G401 (cell line): ENCODE data around the gene LRRTM3. TPM values are rescaled to one million over a fixed set of nuclear protein-coding genes. Genes with fewer than 3 reads are reported as not detected.

ENCODE experiments used
- DNase-seq: peaks from one replicate; pipeline ENCODE4 v3.0.0-alpha.2; 2015; ENCODE audit warnings: low spot score
- in situ Hi-C: cut with HindIII; loops from 2 replicates; pipeline ENCODE4 v1.10.0; 2016; ENCODE audit warnings: low sequenced_read_pairs, mixed read lengths
- total RNA-seq: library from RNA; depleted of rRNA; stranded (reverse); fragments of >200 nt; shearing (Covaris generic); gene quantifications from 2 replicates; pipeline ENCODE4 v1.2.3, GENCODE V29; 2014

The LRRTM3 gene
- total RNA-seq, 1 experiment from 2014 or later: not detected

DNA sequence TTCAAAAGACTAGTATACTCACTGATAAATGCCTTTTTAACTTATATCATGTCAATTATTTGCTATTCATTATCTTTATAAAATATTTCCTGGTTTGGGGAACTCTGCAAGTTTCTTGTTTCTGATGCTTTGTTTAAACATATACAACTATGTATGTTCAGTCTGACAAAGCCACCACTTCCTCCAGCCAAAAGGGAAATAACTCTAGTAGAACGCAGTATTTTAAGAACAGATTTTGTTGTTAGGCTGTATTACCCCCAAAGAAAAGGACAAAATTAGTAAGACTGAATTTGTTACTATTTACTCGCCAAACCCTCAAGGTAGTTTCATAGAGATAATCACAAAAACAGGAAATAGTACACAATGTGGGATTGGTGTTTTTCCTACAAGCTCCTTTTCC is 78.9 kb downstream of the LRRTM3 start:
- in situ Hi-C loops: no loop called here
- DNase-seq: no peak

DNA sequence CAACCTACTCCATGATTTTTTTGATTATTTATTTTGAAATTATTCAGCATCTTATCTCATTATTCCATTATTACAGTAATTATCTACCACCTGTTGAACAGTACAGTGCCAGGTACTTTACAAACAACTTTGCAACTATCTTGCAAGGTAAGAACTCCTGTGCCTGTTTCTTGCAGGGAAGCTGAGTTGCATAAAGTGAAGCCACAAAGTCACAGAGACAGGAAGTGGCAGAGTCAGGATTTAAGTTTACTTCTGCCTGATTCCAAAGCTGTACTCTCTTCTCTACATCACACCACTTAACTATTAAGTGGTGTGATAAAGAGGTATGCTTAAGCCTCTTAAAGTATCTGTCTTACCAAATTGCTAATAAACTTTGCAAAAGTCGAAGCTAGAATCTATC is 80.1 kb downstream of the LRRTM3 start:
- no peak for DNase-seq
- in situ Hi-C loops: no loop called here

DNA sequence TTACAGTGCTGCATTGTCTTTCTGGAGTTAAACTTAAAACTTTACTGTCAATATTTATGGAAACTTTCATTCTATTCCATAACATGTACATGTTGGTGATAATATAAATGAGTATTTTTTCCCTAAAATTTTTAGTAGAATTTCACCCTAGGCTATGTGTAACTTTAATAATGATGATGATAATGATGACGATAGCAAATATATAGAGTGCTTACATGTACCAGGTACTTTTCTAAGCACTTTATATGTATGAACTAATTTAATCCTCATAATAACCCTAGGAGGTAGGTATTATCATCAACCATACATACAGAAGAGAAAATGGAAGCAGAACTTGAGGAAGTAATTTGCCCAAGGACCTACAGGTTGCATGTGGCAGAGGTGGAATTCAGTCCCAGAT is 85.6 kb downstream of the LRRTM3 start:
- in situ Hi-C loops: no loop called here
- DNase-seq: no peak

DNA sequence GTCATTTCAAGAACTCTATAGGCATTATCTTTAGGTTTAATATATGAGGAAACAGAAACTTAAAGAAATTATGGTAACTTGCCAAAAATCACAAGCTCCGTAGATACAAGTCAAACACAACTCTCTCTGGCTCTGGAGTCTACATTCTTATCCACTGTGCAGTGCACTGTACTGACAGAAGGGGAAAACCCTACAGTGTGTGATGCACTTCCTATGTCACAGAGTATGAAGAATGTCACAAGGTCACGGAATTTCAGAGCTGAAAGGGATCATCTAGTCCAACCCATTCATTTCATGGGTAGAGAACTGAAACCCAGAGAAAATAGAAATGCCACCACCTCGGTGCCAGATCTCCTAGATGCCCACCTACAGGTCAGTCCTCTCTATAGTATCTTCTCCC is 86.1 kb downstream of the LRRTM3 start:
- no peak for DNase-seq
- in situ Hi-C loops: no loop called here

DNA sequence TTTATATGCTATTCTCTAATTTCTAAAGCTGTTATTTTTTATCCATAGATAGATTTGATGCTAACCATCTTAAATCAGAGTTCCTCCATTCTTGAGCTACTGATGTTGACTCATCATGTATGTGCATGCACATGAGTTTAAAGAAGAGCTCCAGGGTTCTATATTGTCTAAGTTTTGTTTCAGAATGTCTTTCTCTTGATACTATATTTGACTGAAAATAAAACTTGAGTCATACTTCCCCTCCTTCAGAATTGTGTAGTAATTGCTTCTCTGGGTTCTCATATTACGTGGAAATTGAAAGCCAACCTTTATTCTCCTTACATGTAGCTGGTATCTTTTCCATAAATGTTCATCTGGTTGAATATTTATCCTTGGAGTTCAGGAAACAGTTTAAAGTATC is 89.4 kb downstream of the LRRTM3 start:
- no peak for DNase-seq
- in situ Hi-C loops: no loop called here

DNA sequence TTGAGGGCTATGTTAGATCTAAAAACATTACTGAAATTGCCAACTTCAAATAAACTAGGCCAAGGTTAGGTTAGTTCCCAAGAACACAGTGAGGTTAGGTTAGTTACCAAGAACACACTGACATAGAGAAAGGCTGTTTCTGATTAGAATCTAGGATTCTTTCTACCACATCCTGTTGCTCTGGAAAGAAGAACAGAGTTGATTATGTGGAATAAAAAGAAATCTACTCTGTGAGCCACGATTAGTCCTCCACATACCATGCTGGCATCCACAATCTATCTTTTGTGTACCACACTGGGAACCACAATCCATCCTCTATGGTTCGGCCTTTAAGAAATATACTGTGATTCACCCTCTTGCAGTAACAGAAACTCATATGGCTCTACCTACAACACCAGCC is 91.4 kb downstream of the LRRTM3 start:
- in situ Hi-C loops: no loop called here
- DNase-seq: no peak

DNA sequence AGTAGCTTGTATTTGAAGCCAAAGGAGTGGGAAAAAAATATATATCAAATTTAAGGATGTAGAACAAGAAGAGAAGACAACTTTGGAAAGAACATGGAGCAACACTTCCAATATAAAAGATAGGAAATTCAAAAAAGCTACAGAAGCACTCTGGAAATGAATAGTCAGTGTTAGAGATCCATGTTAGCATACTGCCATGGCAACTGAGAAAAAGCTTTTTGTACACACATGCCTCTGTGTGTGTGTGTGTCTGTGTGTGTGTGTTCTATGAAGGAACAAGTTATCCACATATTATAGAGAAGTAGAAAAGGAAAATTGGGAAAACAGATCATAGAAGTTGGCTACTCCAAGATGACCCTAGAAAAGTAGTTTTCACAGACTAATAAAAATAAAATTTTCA is 96.3 kb downstream of the LRRTM3 start:
- in situ Hi-C loops: no loop called here
- no peak for DNase-seq

DNA sequence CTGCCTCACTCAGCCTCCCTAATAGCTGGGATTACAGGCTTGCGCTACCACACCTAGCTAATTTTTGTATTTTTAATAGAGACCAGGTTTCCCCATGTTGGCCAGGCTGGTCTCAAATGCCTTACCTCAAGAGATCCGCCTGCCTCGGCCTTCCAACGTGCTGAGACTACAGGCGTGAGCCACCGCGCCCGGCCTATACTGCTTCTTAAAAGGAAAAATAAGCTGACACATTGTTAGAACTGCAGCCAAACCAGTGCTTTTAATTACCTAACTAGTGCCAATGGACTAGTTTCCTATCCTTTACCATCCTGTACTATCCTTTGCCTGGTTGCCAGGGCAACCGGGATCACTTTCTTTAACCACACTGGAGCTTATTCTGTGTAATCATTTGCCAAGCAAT is 108.0 kb downstream of the LRRTM3 start:
- in situ Hi-C loops: no loop called here
- no peak for DNase-seq

DNA sequence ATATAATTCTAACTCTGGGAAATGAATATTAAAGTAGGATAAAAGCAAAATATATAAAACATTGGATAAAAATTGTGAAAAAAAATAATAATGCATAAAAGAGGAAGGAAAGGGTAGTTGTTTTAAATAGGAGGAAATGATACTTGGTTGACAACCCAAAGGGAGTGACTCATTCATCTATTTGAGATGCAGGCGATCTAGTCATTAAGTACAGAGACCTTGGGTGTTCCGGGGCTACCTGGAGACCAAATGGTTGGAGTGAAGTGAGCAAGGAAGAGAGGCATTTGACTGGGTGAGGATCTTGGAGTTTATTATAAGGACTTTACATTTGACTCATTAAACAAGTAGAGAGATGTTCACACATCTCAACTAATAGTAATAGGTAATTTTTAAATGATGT is 111.0 kb downstream of the LRRTM3 start:
- in situ Hi-C loops: no loop called here
- no peak for DNase-seq

DNA sequence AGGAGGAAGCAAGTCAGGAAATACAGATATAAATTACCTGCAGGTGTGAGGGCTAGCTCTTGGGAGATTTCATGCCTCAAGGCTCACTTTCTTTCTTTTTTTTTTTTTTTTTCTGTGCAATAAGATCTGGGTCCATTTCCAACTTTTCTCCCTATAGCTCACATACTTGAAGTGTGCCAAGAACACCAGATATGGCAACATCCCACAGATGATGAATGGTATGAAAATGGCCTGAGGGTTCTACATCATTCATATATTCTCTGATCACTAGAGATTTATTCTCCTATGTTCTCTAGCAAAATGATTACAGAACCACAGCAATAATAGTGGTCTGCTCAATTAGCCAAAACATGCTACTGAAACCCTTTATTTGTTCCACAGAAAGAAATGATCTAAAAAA is 117.2 kb downstream of the LRRTM3 start:
- DNase-seq: no peak
- in situ Hi-C loops: no loop called here

DNA sequence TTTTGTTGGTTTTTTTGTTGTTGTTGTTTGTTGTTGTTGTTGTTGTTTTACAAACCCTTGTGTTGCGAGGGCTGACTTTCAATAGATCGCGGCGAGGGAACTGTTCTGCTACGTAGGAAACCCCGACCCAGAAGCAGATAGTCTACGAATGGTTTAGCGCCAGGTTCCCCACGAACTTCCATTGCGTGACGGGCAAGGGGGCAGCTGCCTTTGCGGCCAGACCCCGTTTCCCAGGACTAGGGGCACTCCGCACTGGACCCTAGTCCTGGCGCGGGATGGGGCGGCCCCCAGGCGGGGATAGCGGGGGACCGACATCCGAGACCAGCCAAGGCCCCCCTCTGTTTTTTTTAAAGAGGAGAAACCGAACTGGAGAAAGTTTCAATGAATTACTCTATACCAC is 119.6 kb downstream of the LRRTM3 start:
- in situ Hi-C loops: no loop called here
- no peak for DNase-seq

DNA sequence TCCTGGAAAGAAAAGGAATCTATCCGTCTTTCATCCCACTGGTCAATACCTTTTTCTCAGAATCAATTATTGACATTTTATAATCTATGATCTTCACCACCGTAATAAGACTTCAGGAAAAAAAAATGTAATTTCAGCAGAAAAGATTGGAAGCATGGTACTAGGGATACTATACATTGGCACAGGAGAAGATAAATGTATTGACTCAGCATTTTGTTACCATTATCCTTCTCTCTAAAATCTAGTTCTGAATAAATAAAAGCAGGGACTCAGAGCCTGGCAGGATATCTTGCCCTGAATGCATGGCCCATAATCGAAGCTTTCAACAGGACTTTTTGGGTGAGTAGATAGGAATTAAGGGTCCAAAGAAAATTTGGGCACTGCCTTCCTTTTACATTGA is 120.7 kb downstream of the LRRTM3 start:
- in situ Hi-C loops: no loop called here
- no peak for DNase-seq

DNA sequence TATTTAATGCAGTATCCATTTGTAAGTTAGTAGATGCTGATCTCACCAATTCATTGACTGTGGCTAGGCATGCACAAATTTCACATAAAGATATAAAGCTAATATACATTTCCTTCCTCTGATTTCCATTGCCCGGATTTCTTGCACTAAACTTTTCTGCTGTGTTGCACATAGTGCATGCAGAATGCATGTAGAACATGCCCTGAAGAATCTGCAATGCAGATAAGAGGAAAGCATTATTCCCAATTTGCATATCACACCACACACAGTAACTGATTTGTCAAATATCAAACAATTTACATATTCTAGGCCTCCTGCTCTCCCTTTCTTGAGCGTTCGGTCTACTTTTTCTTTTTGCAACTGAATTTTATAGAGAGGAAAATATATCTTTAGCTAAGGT is 124.2 kb downstream of the LRRTM3 start:
- DNase-seq: no peak
- in situ Hi-C loops: no loop called here

DNA sequence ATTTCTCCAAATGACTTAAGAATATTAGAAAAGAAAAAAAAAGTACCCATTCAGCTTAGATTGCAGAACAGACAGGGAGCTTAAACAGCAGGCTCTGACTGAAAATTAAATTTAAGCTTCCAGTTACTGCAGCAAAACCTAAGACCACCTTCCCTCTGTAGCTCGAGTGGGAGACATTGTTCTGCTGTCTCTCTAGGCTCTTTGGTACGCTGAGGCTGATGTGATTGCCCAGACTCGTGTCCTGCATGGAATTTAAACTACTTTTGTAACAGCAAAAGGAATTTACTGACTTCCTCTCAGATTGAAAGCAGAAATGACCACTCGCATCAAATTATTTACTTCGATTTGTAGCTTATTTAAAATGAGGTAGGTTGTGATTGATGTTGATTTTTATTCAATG is 124.6 kb downstream of the LRRTM3 start:
- no peak for DNase-seq
- in situ Hi-C loops: no loop called here

DNA sequence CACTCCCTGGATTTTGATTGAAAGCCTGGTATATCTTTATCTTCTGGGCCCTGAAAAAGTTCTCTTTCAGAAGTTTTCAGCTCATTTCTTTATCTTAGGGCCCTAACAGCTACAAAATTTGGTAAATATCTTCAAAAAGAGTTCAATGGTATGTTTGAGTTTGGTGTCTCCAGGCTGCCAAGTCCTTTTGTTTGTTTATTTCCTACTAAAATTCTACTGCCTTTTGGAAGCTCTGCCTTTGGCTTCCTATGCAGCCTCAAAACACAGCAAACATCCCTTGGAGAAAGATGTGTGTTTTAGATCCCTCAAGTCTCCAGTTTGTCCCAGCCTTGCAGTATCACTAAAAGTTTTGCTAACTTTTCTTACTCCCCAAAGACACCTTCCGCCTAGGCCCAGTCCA is 146.8 kb downstream of the LRRTM3 start:
- no peak for DNase-seq
- in situ Hi-C loops: no loop called here

DNA sequence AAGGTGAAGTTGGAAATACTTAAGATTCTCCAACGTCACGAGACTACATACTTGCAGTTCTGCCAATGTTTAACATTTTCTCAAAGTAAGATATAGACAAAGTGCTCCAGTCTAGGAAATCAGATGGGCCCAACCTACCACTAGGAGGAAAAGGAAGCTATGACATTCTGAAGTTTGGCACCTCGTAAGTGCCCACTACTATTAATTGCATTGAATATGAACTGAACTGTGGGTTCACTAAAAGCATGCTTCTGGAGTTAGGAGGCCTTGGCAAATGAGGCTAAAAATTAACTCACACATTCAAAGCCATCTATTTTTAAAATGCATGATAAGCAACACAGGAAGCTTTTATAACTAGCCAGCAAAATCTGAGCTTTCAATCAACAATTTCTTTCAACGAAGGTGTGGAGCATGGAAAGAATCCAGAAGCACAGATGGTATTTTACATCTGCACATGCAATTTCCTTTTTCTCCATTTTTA is 149.7 kb downstream of the LRRTM3 start:
- in situ Hi-C loops: no loop called here

DNA sequence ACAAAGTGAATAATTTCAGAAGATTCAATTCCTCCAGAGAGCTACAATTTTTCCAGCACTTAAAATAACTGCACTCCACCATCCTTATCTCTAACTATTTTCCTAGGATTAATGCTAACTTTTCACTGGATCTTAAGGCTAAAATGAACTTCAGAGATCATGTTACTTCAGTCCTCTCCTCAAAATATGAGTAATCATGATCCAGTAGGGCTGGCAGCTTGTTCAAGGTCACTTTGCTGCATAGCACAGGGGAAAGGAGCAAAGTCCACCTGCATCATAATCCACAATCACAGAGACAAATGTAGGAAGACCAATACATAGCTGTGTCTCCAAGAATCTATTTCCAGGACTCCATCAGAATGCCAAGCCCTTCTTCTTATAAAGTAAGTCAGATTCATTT is 150.3 kb downstream of the LRRTM3 start:
- in situ Hi-C loops: no loop called here
- peak; percentile 16 for DNase-seq

More for the DNA sequence above, 149.7 kb downstream of the LRRTM3 start:
- DNase-seq: peak; percentile 65

DNA sequence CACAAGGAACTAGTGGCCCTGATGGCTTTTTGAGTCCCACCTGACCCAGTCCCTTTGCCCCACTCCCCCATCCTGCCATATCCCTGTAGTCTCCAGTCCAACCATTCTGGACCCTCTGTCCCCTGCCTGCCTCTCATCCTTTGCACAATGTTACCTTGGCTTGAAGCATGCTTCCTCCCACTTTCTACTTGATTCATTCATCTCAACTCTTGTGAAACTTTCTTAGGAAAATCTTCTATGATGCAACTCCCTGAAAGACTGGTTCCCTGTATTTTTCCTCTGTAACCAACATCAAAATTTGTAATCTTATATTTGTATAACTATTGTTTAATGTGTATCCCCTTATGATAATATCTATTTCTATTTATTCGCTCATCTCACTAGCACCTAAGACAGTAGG is 151.5 kb downstream of the LRRTM3 start:
- in situ Hi-C loops: no loop called here
- DNase-seq: no peak

DNA sequence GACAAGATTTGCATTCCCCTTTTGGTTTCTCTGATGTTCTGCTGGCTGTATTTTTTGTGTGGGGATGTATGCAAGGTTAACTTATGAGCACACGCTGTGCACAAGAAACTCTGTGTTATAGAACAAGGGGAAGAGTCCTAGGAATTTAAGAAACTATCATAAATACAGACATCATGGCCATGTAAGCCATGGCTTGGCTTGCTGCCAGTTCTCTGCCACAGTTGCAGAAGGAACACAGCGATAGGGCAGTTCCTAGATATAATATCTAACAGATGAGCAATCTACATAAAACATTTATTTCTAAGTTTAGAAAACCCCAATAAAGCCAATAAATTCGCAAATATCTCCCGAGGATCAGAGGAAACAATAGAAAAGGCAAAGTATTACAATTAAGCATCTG is 153.3 kb downstream of the LRRTM3 start:
- DNase-seq: peak; percentile 34
- in situ Hi-C loops: no loop called here

DNA sequence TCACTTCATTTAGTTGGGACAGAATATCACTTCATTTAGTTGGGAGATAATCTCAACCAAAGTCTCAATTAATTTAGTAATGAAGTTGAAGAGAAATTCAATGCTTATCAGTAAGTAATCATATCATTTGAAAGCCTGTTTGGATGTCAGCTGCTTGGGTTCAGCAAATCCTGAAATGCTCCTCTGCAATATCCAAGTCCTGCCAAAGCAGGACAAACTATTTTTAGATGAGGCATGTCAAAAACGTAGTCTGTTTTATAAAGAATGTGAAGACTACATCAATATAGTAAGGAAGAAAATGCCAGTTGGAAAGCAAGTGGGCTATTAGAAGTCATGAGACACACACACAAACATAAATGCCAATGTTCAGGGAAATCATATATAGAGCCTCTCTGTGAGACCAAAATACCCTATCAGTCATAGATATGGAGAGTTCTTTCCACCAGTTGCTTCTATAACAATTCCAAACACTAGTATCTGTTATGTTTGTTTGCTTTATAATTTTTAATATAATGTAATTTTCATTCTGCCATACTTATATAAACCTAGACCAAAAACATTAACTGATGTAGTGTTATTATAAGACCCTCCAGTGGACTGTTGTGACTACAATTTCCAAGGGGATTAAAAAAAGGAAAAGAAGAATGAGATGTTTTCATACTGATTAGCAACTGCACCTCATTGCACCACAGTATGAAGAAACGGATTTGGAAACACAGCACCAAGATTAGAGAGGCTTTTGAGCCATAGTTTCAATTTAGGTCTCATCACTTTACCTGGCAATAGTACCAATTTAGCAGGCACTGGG is 160.7 kb downstream of the LRRTM3 start:
- peak; percentile 10 for DNase-seq
- in situ Hi-C loops: no loop called here

DNA sequence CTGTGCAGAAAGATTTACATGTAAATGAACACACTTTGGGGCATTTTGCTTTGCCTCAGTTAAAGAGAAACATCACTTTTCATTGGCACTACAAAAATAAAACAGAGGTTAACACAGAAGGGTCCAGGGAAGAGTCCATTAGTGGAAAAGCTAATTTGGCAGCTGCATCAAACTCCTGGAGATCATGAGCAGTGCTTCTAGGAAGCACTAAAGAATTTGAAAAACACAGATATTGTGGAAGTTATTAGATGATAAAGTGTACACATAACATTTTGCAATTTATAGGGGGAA is 161.2 kb downstream of the LRRTM3 start:
- in situ Hi-C loops: no loop called here
- DNase-seq: no peak

DNA sequence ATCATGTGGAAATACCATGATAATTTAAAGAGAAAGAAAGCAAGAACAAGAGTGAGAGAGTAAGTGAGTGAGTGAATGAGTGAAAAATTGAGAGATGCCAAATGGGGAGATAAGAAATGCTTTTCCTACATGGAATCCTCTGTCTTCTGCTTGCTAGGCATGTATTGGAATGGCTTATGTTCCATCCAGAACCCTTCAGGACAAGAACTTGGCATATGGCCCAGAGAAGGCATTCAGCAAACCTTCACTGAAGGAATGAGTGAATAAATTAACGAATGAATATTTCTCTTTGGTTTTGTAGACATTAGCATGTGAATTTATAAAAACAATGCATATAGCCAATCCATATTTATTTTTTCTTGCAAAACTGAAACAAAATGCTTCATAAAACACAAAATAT is 162.2 kb downstream of the LRRTM3 start:
- in situ Hi-C loops: no loop called here
- peak; percentile 83 for DNase-seq
